ENCODE results near the gene MCM7. TPM values are rescaled to one million over a fixed set of nuclear protein-coding genes. Genes with fewer than 3 reads are reported as not detected.

MCM7 gene
- total and polyA plus RNA-seq, 2 of the 13 experiments (the other 11 are each of a cell fraction or from before 2014, with no cell fraction given), result 84.5 to 214 TPM

- TF ChIP-seq SIN3A (IDR thresholded peaks at IDR 0.05; ENCODE audit: borderline replicate concordance, low read depth, low read length), result 0 out of 2 replicates have a peak, but pooled peaks have one; percentile 15
- no peak for TF ChIP-seq MNT (IDR thresholded peaks at IDR 0.05)
- TF ChIP-seq ZNF607 (CRISPR knock-in tag; IDR thresholded peaks at IDR 0.05; ENCODE audit: borderline replicate concordance), result peak; percentile 45; the same call in 1 of the 2 replicates
- TF ChIP-seq ZNF788 (CRISPR knock-in tag; IDR thresholded peaks at IDR 0.05; ENCODE audit: borderline replicate concordance), result no peak
- TF ChIP-seq, protein P1, sequence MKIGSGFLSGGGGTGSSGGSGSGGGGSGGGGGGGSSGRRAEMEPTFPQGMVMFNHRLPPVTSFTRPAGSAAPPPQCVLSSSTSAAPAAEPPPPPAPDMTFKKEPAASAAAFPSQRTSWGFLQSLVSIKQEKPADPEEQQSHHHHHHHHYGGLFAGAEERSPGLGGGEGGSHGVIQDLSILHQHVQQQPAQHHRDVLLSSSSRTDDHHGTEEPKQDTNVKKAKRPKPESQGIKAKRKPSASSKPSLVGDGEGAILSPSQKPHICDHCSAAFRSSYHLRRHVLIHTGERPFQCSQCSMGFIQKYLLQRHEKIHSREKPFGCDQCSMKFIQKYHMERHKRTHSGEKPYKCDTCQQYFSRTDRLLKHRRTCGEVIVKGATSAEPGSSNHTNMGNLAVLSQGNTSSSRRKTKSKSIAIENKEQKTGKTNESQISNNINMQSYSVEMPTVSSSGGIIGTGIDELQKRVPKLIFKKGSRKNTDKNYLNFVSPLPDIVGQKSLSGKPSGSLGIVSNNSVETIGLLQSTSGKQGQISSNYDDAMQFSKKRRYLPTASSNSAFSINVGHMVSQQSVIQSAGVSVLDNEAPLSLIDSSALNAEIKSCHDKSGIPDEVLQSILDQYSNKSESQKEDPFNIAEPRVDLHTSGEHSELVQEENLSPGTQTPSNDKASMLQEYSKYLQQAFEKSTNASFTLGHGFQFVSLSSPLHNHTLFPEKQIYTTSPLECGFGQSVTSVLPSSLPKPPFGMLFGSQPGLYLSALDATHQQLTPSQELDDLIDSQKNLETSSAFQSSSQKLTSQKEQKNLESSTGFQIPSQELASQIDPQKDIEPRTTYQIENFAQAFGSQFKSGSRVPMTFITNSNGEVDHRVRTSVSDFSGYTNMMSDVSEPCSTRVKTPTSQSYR (CRISPR knock-in tag; IDR thresholded peaks at IDR 0.05; ENCODE audit: borderline replicate concordance), result no peak
- TF ChIP-seq, protein P2, sequence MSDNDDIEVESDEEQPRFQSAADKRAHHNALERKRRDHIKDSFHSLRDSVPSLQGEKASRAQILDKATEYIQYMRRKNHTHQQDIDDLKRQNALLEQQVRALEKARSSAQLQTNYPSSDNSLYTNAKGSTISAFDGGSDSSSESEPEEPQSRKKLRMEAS (IDR thresholded peaks at IDR 0.05), result no peak
- no peak for TF ChIP-seq ZNF644 (CRISPR knock-in tag; IDR thresholded peaks at IDR 0.05; ENCODE audit: low read depth)
- peak; percentile 56; the same call in 1 of the 2 replicates for TF ChIP-seq FOXA1 (IDR thresholded peaks at IDR 0.05)
- TF ChIP-seq FOXA1 (CRISPR knock-in tag; IDR thresholded peaks at IDR 0.05), result peak; percentile 75
- TF ChIP-seq, protein P3, sequence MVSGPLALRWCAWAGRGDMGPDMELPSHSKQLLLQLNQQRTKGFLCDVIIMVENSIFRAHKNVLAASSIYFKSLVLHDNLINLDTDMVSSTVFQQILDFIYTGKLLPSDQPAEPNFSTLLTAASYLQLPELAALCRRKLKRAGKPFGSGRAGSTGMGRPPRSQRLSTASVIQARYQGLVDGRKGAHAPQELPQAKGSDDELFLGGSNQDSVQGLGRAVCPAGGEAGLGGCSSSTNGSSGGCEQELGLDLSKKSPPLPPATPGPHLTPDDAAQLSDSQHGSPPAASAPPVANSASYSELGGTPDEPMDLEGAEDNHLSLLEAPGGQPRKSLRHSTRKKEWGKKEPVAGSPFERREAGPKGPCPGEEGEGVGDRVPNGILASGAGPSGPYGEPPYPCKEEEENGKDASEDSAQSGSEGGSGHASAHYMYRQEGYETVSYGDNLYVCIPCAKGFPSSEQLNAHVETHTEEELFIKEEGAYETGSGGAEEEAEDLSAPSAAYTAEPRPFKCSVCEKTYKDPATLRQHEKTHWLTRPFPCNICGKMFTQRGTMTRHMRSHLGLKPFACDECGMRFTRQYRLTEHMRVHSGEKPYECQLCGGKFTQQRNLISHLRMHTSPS (CRISPR knock-in tag; IDR thresholded peaks at IDR 0.05; ENCODE audit: low read depth), result no peak
- TF ChIP-seq MXI1 (IDR thresholded peaks at IDR 0.05; ENCODE audit: borderline replicate concordance, low read depth, low read length), result peak; percentile 7; the same call in 1 of the 3 replicates
- no peak for TF ChIP-seq MAZ (IDR thresholded peaks at IDR 0.05; ENCODE audit: borderline replicate concordance, low read depth, low read length)
- TF ChIP-seq MAZ (CRISPR knock-in tag; IDR thresholded peaks at IDR 0.05; ENCODE audit: low read depth), result no peak
- TF ChIP-seq U2AF1 (optimal IDR thresholded peaks at IDR 0.05; ENCODE audit: low read depth, low read length), result no peak
- no peak; the same call in 1 of the 2 replicates for TF ChIP-seq MLX (CRISPR knock-in tag; IDR thresholded peaks at IDR 0.05)
- no peak for TF ChIP-seq ZSCAN25 (CRISPR knock-in tag; IDR thresholded peaks at IDR 0.05)
- no peak for TF ChIP-seq ZBTB4 (CRISPR knock-in tag; IDR thresholded peaks at IDR 0.05; ENCODE audit: borderline replicate concordance)
Observed at GRCh38 chr7:100080907-100081534, 20.2 kb downstream of the MCM7 start (continued).

All from HepG2 (cell line).